Loucy (cell line): ENCODE results near the gene ABHD12B.

Experiments used
- EZH2phosphoT487 ChIP-seq: fragments of 200-600 bp; IDR thresholded peaks from 2 replicates; pipeline ENCODE4 v1.6.1; 2018; ENCODE audit warnings: antibody characterized with exemption, mild to moderate bottlenecking, moderate library complexity, borderline replicate concordance
- TF ChIP-seq, protein P1 (sequence below): fragments of 200-600 bp; sonication (generic); conservative IDR thresholded peaks from 2 replicates; pipeline ENCODE4 v1.5.1; 2014; ENCODE audit warnings: mild to moderate bottlenecking, antibody characterized with exemption, low read length

- TF ChIP-seq, protein P1, sequence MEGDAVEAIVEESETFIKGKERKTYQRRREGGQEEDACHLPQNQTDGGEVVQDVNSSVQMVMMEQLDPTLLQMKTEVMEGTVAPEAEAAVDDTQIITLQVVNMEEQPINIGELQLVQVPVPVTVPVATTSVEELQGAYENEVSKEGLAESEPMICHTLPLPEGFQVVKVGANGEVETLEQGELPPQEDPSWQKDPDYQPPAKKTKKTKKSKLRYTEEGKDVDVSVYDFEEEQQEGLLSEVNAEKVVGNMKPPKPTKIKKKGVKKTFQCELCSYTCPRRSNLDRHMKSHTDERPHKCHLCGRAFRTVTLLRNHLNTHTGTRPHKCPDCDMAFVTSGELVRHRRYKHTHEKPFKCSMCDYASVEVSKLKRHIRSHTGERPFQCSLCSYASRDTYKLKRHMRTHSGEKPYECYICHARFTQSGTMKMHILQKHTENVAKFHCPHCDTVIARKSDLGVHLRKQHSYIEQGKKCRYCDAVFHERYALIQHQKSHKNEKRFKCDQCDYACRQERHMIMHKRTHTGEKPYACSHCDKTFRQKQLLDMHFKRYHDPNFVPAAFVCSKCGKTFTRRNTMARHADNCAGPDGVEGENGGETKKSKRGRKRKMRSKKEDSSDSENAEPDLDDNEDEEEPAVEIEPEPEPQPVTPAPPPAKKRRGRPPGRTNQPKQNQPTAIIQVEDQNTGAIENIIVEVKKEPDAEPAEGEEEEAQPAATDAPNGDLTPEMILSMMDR: no peak
- no peak for TF ChIP-seq EZH2phosphoT487
These were observed 7.6 kb upstream of the ABHD12B start for GRCh38 chr14:50864237-50864636.
